HepG2 (cell line): ENCODE measurements around the gene LYRM4. TPM values are rescaled to one million over a fixed set of nuclear protein-coding genes. Genes with fewer than 3 reads are reported as not detected.

Experiments
- ATAC-seq: fragments of 200-7000 bp; cut with Tn5 transposase; 3 replicates; pipeline ENCODE4 v1.9.1; 2020; ENCODE audit warnings: mild to moderate bottlenecking, moderate library complexity
- BruUV-seq: library from RNA; stranded (reverse); fragments of 400-500 nt; replicated peaks from 2 replicates; lab custom pipeline; 2021; lab: Mats Ljungman, UMichigan
- CTCF ChIA-PET: fragments of 300-600 bp; formaldehyde crosslinking; extraction: SDS; loops from one replicate; lab custom pipeline; 2021; ENCODE audit warnings: low total read pairs, inconsistent platforms, low intra/inter-chr PET ratio; lab: Yijun Ruan, JAX
- POLR2A ChIA-PET: fragments of 350-600 bp; sonication (Branson Sonifier 250); formaldehyde crosslinking; loops from one replicate; lab custom pipeline; 2020; ENCODE audit warnings: antibody characterized with exemption, inconsistent platforms; lab: Yijun Ruan, JAX
- DNase-seq: peaks from one replicate; pipeline ENCODE4 v3.0.0-alpha.2; 2015; ENCODE audit warnings: low spot score
- FAIRE-seq: peaks from 3 replicates; lab custom pipeline; 2011; peaks lifted over from hg19 to GRCh38; lab: Jason Lieb, UNC
- H2AFZ ChIP-seq: one replicate; pipeline ENCODE4 v1.6.1; 2011; ENCODE audit warnings: low read length, inconsistent platforms
- H3K27ac ChIP-seq: fragments of 300-600 bp; 3 replicates; pipeline ENCODE4 v1.8.0; 2011; ENCODE audit warnings: mixed run types, mild to moderate bottlenecking, mixed read lengths, low read length, inconsistent platforms; ENCODE audit not compliant: insufficient read depth; ENCODE audit errors: extremely low read length
- H3K27me3 ChIP-seq, 2 experiments: fragments of 200-600 bp in 1 of 2; 2 replicates in 1 of 2; 3 replicates in 1 of 2; pipeline versions ENCODE4 v1.6.0 to v1.8.0; 2011; ENCODE audit warnings: low read length in 2 of 2, mild to moderate bottlenecking in 2 of 2, moderate library complexity in 2 of 2, inconsistent platforms in 1 of 2; ENCODE audit not compliant: insufficient read depth in 2 of 2, control insufficient read depth in 1 of 2
- H3K36me3 ChIP-seq, 2 experiments: fragments of 200-600 bp in 1 of 2; replicated peaks in 1 of 2; 2 replicates in 1 of 2; 3 replicates in 1 of 2; pipeline versions ENCODE4 v1.5.1 to v1.8.0; 2011; ENCODE audit warnings: low read length in 2 of 2, inconsistent platforms in 1 of 2; ENCODE audit not compliant: insufficient read depth in 2 of 2, control insufficient read depth in 1 of 2
- H3K4me1 ChIP-seq: 2 replicates; pipeline ENCODE4 v1.5.1; 2012; ENCODE audit warnings: low read length, inconsistent platforms; ENCODE audit not compliant: insufficient read depth
- H3K4me2 ChIP-seq: 2 replicates; pipeline ENCODE4 v1.6.0; 2011; ENCODE audit warnings: low read depth, low read length, inconsistent platforms
- H3K4me3 ChIP-seq, 3 experiments: fragments of 200-600 bp in 1 of 3; sonication (generic), shearing (Covaris generic) in 1 of 3; replicated peaks in 1 of 3; 2 replicates each; pipeline ENCODE4 v1.5.1; 2011 to 2016; ENCODE audit warnings: low read length in 3 of 3, inconsistent platforms in 2 of 3, low read depth in 2 of 3, mild to moderate bottlenecking in 2 of 3, control low read depth in 1 of 3, mixed read lengths in 1 of 3; ENCODE audit not compliant: insufficient read depth in 1 of 3
- H3K79me2 ChIP-seq: one replicate; pipeline ENCODE4 v1.6.1; 2011; ENCODE audit warnings: low read length, inconsistent platforms; ENCODE audit not compliant: insufficient read depth
- H3K9ac ChIP-seq: 2 replicates; pipeline ENCODE4 v1.6.0; 2011; ENCODE audit warnings: mild to moderate bottlenecking, low read depth, low read length, inconsistent platforms; ENCODE audit not compliant: insufficient read depth
- H3K9me3 ChIP-seq: 2 replicates; pipeline ENCODE4 v1.5.1; 2012; ENCODE audit warnings: mild to moderate bottlenecking, low read length
- H4K20me1 ChIP-seq: 2 replicates; pipeline ENCODE4 v1.6.0; 2011; ENCODE audit warnings: inconsistent platforms, mild to moderate bottlenecking, low read length, moderate library complexity; ENCODE audit not compliant: insufficient read depth
- FOXA1 ChIP-seq, 2 experiments: fragments of 450-650 bp in 1 of 2; sonication (generic) in 1 of 2; formaldehyde crosslinking in 1 of 2; IDR thresholded peaks; 2 replicates each; pipeline versions ENCODE4 v1.4.0 to v1.6.1; 2016 to 2020; ENCODE audit warnings: missing genetic modification reagents in 1 of 2
- MXD4 ChIP-seq: IDR thresholded peaks from 2 replicates; pipeline ENCODE4 v1.6.1; 2016; ENCODE audit warnings: mild to moderate bottlenecking, missing biosample characterization, missing genetic modification reagents
- NFIC ChIP-seq: IDR thresholded peaks from 2 replicates; pipeline ENCODE4 v1.6.1; 2012; ENCODE audit warnings: mild to moderate bottlenecking, low read length, inconsistent platforms
- PAXIP1 ChIP-seq: sonication (generic); formaldehyde crosslinking; conservative IDR thresholded peaks from 2 replicates; pipeline ENCODE4 v1.4.0; 2020; ENCODE audit warnings: mild to moderate bottlenecking, missing genetic modification reagents, moderate library complexity
- ZFP90 ChIP-seq: sonication (generic); formaldehyde crosslinking; IDR thresholded peaks from 2 replicates; pipeline ENCODE4 v1.8.0; 2022; ENCODE audit warnings: missing genetic modification reagents, mild to moderate bottlenecking, inconsistent platforms, borderline replicate concordance
- ZNF274 ChIP-seq: sonication (generic); formaldehyde crosslinking; IDR thresholded peaks from 2 replicates; pipeline ENCODE4 v1.5.1; 2020; ENCODE audit warnings: mild to moderate bottlenecking, missing genetic modification reagents
- ZNF317 ChIP-seq: sonication (generic); formaldehyde crosslinking; IDR thresholded peaks from 2 replicates; pipeline ENCODE4 v1.5.0; 2020; ENCODE audit warnings: mild to moderate bottlenecking, missing genetic modification reagents
- ZNF446 ChIP-seq: sonication (generic); formaldehyde crosslinking; IDR thresholded peaks from 2 replicates; pipeline ENCODE4 v1.5.0; 2020; ENCODE audit warnings: mild to moderate bottlenecking, missing genetic modification reagents
- ZNF513 ChIP-seq: sonication (generic); formaldehyde crosslinking; conservative IDR thresholded peaks from 2 replicates; pipeline ENCODE4 v1.5.0; 2020; ENCODE audit warnings: missing genetic modification reagents
- ZSCAN25 ChIP-seq: sonication (generic); formaldehyde crosslinking; IDR thresholded peaks from 2 replicates; pipeline ENCODE4 v1.8.0; 2022; ENCODE audit warnings: mild to moderate bottlenecking, missing genetic modification reagents
- WGBS: methylation state at CpG from one replicate; pipeline ENCODE4 v1.1.6; 2017; ENCODE audit warnings: low lambda C conversion rate; 5-methylcytosine and 5-hydroxymethylcytosine counted together
- in situ Hi-C: cut with HindIII; loops from 2 replicates; pipeline ENCODE4 v1.10.0; 2017; ENCODE audit warnings: low pct_unique_long_range_greater_than_20kb; ENCODE audit not compliant: extremely low pct_ligation_motif_present
- intact Hi-C: fragments of 100-400 bp; cut with micrococcal nuclease; formaldehyde crosslinking; loops from one replicate; pipeline ENCODE4 v1.10.0; 2022; ENCODE audit not compliant: unreplicated experiment
- polyA plus RNA-seq, 8 experiments: library from polyadenylated mRNA; depleted of rRNA in 3 of 8; stranded (reverse) in 7 of 8; unstranded in 1 of 8; fragments of >200 nt; fragmentation: Illumina TruSeq in 4 of 8; extraction: Trizol in 4 of 8; gene quantifications; 2 replicates each; pipeline versions ENCODE4 v1.2.1 to v1.2.3, GENCODE V29; 2011 to 2016; ENCODE audit warnings: low read depth in 4 of 8, missing spikeins in 1 of 8, mixed read lengths in 1 of 8; ENCODE audit not compliant: insufficient read depth in 1 of 8
- total RNA-seq, 5 experiments: library from RNA; depleted of rRNA; stranded (reverse); fragments of >200 nt; fragmentation: Illumina TruSeq; extraction: Trizol; gene quantifications; 2 replicates each; pipeline ENCODE4 v1.2.3, GENCODE V29; 2016; ENCODE audit warnings: low read depth in 1 of 5
- TF ChIP-seq, protein P1 (sequence below): sonication (generic); formaldehyde crosslinking; IDR thresholded peaks from 2 replicates; pipeline ENCODE4 v1.4.0; 2020; ENCODE audit warnings: mild to moderate bottlenecking, missing genetic modification reagents
- TF ChIP-seq, protein P2 (sequence below): sonication (generic); formaldehyde crosslinking; IDR thresholded peaks from 2 replicates; pipeline ENCODE4 v1.8.0; 2022; ENCODE audit warnings: low read depth, missing genetic modification reagents

Gene LYRM4
- total and polyA plus RNA-seq, 2 of the 13 experiments (the other 11 are each of a cell fraction or from before 2014, with no cell fraction given), result 64.6 to 67.5 TPM

- TF ChIP-seq, protein P1, sequence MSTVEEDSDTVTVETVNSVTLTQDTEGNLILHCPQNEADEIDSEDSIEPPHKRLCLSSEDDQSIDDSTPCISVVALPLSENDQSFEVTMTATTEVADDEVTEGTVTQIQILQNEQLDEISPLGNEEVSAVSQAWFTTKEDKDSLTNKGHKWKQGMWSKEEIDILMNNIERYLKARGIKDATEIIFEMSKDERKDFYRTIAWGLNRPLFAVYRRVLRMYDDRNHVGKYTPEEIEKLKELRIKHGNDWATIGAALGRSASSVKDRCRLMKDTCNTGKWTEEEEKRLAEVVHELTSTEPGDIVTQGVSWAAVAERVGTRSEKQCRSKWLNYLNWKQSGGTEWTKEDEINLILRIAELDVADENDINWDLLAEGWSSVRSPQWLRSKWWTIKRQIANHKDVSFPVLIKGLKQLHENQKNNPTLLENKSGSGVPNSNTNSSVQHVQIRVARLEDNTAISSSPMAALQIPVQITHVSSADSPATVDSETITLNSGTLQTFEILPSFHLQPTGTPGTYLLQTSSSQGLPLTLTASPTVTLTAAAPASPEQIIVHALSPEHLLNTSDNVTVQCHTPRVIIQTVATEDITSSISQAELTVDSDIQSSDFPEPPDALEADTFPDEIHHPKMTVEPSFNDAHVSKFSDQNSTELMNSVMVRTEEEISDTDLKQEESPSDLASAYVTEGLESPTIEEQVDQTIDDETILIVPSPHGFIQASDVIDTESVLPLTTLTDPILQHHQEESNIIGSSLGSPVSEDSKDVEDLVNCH (CRISPR knock-in tag), result no peak
- no peak for TF ChIP-seq ZNF513 (CRISPR knock-in tag)
Observed at GRCh38 chr6:5204376-5204775, 56.4 kb downstream of the LYRM4 start (continued).

DNA sequence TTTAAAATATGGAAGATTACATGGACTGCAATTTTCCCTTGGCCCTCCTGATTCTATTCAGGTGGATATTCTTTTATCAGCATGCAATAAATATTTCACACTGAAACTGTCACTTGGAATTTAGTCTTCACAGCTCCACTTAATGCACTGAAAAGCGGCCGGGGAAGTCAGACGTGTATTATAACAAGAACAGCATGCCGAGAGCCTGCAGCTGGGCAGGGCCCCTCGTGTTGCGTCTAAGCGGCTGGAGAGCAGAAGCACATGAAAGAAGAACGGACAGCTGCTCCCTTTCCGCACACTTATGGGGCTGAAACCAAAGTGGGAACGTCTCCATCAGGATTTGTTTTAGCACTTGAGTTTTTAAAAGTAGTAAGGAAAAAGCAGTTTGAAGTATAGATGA lies 57.2 kb downstream of the LYRM4 start:
- no peak overlapping the region for H2AFZ ChIP-seq
- H3K4me3 ChIP-seq, result no peak overlapping the region
- H3K27me3 ChIP-seq, result no peaks in the 10 kb centered on the region
- POLR2A ChIA-PET, result no interaction called here
- H3K9ac ChIP-seq, result no peak overlapping the region
- H3K4me2 ChIP-seq, result no peak overlapping the region
- FAIRE-seq (no peak), ATAC-seq (no peak), DNase-seq (no peak)
- in situ Hi-C loops (no loop called here), intact Hi-C loops (no loop called here)
- H3K27ac ChIP-seq, result no peak overlapping the region
- peaks cover 10% of the 10 kb centered on the region for H3K79me2 ChIP-seq
- BruUV-seq, result no TSS peak
- no peaks in the 10 kb centered on the region for H4K20me1 ChIP-seq
- peaks cover 2 to 17% of the 10 kb centered on the region in 2 experiments; a peak in 4 of 5 replicates for H3K36me3 ChIP-seq
- no peaks in the 10 kb centered on the region for H3K9me3 ChIP-seq
- H3K4me1 ChIP-seq, result peaks cover 53% of the 10 kb centered on the region
- 95% methylated on average over 10 of the region's 10 CpGs for WGBS
- CTCF ChIA-PET, result no interaction called here
- no peak for TF ChIP-seq ZSCAN25 (CRISPR knock-in tag)
- no peak for TF ChIP-seq ZNF446 (CRISPR knock-in tag)
- no peak for TF ChIP-seq PAXIP1 (CRISPR knock-in tag)
- TF ChIP-seq ZNF317, result no peak
- no peak for TF ChIP-seq ZNF274 (CRISPR knock-in tag)
- no peak for TF ChIP-seq ZFP90 (CRISPR knock-in tag)
- no peak for TF ChIP-seq FOXA1 (IDR thresholded peaks at IDR 0.05)
- no peak for TF ChIP-seq FOXA1 (CRISPR knock-in tag; IDR thresholded peaks at IDR 0.05)
- no peak for TF ChIP-seq NFIC
- TF ChIP-seq, protein P2, sequence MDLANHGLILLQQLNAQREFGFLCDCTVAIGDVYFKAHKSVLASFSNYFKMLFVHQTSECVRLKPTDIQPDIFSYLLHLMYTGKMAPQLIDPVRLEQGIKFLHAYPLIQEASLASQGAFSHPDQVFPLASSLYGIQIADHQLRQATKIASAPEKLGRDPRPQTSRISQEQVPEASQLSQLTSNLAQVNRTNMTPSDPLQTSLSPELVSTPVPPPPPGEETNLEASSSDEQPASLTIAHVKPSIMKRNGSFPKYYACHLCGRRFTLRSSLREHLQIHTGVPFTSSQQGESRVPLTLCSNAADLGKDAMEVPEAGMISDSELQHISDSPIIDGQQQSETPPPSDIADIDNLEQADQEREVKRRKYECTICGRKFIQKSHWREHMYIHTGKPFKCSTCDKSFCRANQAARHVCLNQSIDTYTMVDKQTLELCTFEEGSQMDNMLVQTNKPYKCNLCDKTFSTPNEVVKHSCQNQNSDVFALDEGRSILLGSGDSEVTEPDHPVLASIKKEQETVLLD (CRISPR knock-in tag), result no peak
- TF ChIP-seq MXD4 (CRISPR knock-in tag), result no peak
